Measurements from ENCODE around the gene EIF4G2. TPM values are rescaled to one million over a fixed set of nuclear protein-coding genes. Genes with fewer than 3 reads are reported as not detected.

The EIF4G2 gene
- total and polyA plus RNA-seq, 10 of the 15 experiments (the other 5 are each of a cell fraction or from before 2014, with no cell fraction given), result 210 to 1,104 (median 713) TPM

GRCh38 chr11:10846660-10847059, 37.9 kb upstream of the EIF4G2 start (continued):
- TF ChIP-seq IKZF1 (conservative IDR thresholded peaks at IDR 0.05), result no peak
- no peak for TF ChIP-seq RAD51 (IDR thresholded peaks at IDR 0.05)
- TF ChIP-seq EZH2 (IDR thresholded peaks at IDR 0.05; ENCODE audit: borderline replicate concordance, control insufficient read depth, low read depth, low read length), result no peak
- TF ChIP-seq LARP7 (IDR thresholded peaks at IDR 0.05), result no peak
- no peak for TF ChIP-seq SMAD1 (IDR thresholded peaks at IDR 0.05; ENCODE audit: low read depth, partially characterized antibody)
- TF ChIP-seq POLR2AphosphoS5 (IDR thresholded peaks at IDR 0.05; ENCODE audit: low read length), result no peak
- TF ChIP-seq MEF2A (IDR thresholded peaks at IDR 0.05; ENCODE audit: insufficient read depth, low read depth, low read length), result no peak
- no peak for TF ChIP-seq TCF3 (IDR thresholded peaks at IDR 0.05; ENCODE audit: borderline replicate concordance, insufficient read depth, low read depth, low read length)

GRCh38 chr11:10845589-10845988, 36.9 kb upstream of the EIF4G2 start:
- H3K79me2 ChIP-seq (ENCODE audit: control insufficient read depth, insufficient read depth, low read length), result no peaks in the 10 kb centered on the region
- FAIRE-seq (no peak), DNase-seq (ENCODE audit: low read depth, low spot score) (no peak), ATAC-seq (no peak)
- ChIA-PET SMC1A (ENCODE audit: uncharacterized antibody, unreplicated experiment) (no interaction called here), CTCF (interaction anchor here (0.8 kb wide), 1 partner anchor 26 kb away, joined by 3 read pairs; no protein-coding TSS in a partner anchor), RAD21 (ENCODE audit: unreplicated experiment) (no interaction called here), POLR2A (no interaction called here)
- in situ Hi-C loops (cut with MboI), result no loop called here
- H3K4me3 ChIP-seq, result no peak overlapping the region
- no peaks in the 10 kb centered on the region for H4K20me1 ChIP-seq (ENCODE audit: control insufficient read depth, insufficient read depth)
- no peaks in the 10 kb centered on the region; a peak in 1 of 4 replicates for H3K36me3 ChIP-seq (ENCODE audit: control insufficient read depth in 2 of 2, insufficient read depth in 2 of 2, low read length in 1 of 2)
- no peak overlapping the region for H3K9ac ChIP-seq (ENCODE audit: control insufficient read depth, insufficient read depth, low read length)
- H3K27ac ChIP-seq (ENCODE audit: control insufficient read depth, insufficient read depth), result no peak overlapping the region
- H3K4me2 ChIP-seq (ENCODE audit: control insufficient read depth, insufficient read depth), result no peak overlapping the region
- no peaks in the 10 kb centered on the region for H3K27me3 ChIP-seq (replicated peaks in 1 of 2; ENCODE audit: control insufficient read depth in 2 of 2, insufficient read depth in 2 of 2, low read length in 1 of 2)
- no peaks in the 10 kb centered on the region for H3K4me1 ChIP-seq (ENCODE audit: control insufficient read depth, insufficient read depth, low read length)
- H2AFZ ChIP-seq (ENCODE audit: control insufficient read depth, low read depth, low read length), result no peak overlapping the region
- H3K9me3 ChIP-seq (replicated peaks; ENCODE audit: control insufficient read depth, insufficient read depth, low read length), result no peaks in the 10 kb centered on the region
- no TSS peak for BruUV-seq (replicated peaks)
- intact Hi-C loops (cut with micrococcal nuclease; ENCODE audit: unreplicated experiment), result no loop called here
- WGBS (ENCODE audit: insufficient coverage, insufficient replicate concordance, low lambda C conversion rate, missing lambda C conversion rate), result 68% methylated on average over 2 of the region's 2 CpGs
- TF ChIP-seq PAX5 (IDR thresholded peaks at IDR 0.05; ENCODE audit: borderline replicate concordance, low read depth, low read length) (no peak), ELK1 (IDR thresholded peaks at IDR 0.05; ENCODE audit: low read depth, low read length) (no peak), EP300 (IDR thresholded peaks at IDR 0.05; ENCODE audit: borderline replicate concordance in 1 of 2, control insufficient read depth in 1 of 2, low read depth in 2 of 2, low read length in 2 of 2) (no peak), SIX5 (IDR thresholded peaks at IDR 0.05; ENCODE audit: low read depth, low read length, severe bottlenecking) (no peak), ZBTB33 (IDR thresholded peaks at IDR 0.05) (no peak), RELB (IDR thresholded peaks at IDR 0.05; ENCODE audit: low read depth) (no peak), REST (IDR thresholded peaks at IDR 0.05; ENCODE audit: low read depth, low read length) (no peak)

Measured in GM12878 (cell line).